ENCODE data around the gene ULK3.

The ULK3 gene

GRCh38 chr15:74831813-74832495 is 11.0 kb downstream of the ULK3 start:
- Histone ChIP-seq H3K27me3 (ENCODE audit: insufficient read depth, low read length) (peaks cover 35% of the 10 kb centered on the region), H3K4me3 (ENCODE audit: low read length) (no peak overlapping the region), H3K4me1 (ENCODE audit: insufficient read depth, low read length) (peaks cover 6% of the 10 kb centered on the region), H3K36me3 (ENCODE audit: insufficient read depth, low read length) (peaks cover 4% of the 10 kb centered on the region), H3K9me3 (ENCODE audit: low read length) (no peaks in the 10 kb centered on the region), H2AFZ (ENCODE audit: low read depth, low read length) (no peak overlapping the region)

GRCh38 chr15:74830868-74831267 is 12.1 kb downstream of the ULK3 start:
- peaks cover 6% of the 10 kb centered on the region for H3K4me1 ChIP-seq (ENCODE audit: insufficient read depth, low read length)
- no peaks in the 10 kb centered on the region for H3K9me3 ChIP-seq (ENCODE audit: low read length)
- no peak overlapping the region for H2AFZ ChIP-seq (ENCODE audit: low read depth, low read length)

GRCh38 chr15:74829991-74830390 is 13.0 kb downstream of the ULK3 start:
- no peaks in the 10 kb centered on the region for H3K36me3 ChIP-seq (ENCODE audit: insufficient read depth, low read length)
- no peaks in the 10 kb centered on the region for H3K9me3 ChIP-seq (ENCODE audit: low read length)
- H3K4me3 ChIP-seq (ENCODE audit: low read length) = no peak overlapping the region
- no peak overlapping the region for H2AFZ ChIP-seq (ENCODE audit: low read depth, low read length)
- peaks cover 53% of the 10 kb centered on the region for H3K27me3 ChIP-seq (ENCODE audit: insufficient read depth, low read length)
- peaks cover 6% of the 10 kb centered on the region for H3K4me1 ChIP-seq (ENCODE audit: insufficient read depth, low read length)

More at GRCh38 chr15:74830868-74831267, 12.1 kb downstream of the ULK3 start:
- peaks cover 3% of the 10 kb centered on the region for H3K36me3 ChIP-seq (ENCODE audit: insufficient read depth, low read length)
- no peak overlapping the region for H3K4me3 ChIP-seq (ENCODE audit: low read length)
- H3K27me3 ChIP-seq (ENCODE audit: insufficient read depth, low read length) = peaks cover 44% of the 10 kb centered on the region

GRCh38 chr15:74829486-74829885 is 13.5 kb downstream of the ULK3 start:
- H3K4me1 ChIP-seq (ENCODE audit: insufficient read depth, low read length) = peaks cover 6% of the 10 kb centered on the region
- no peaks in the 10 kb centered on the region for H3K36me3 ChIP-seq (ENCODE audit: insufficient read depth, low read length)
- H3K27me3 ChIP-seq (ENCODE audit: insufficient read depth, low read length) = peaks cover 58% of the 10 kb centered on the region
- H2AFZ ChIP-seq (ENCODE audit: low read depth, low read length) = no peak overlapping the region
- H3K4me3 ChIP-seq (ENCODE audit: low read length) = no peak overlapping the region
- no peaks in the 10 kb centered on the region for H3K9me3 ChIP-seq (ENCODE audit: low read length)

GRCh38 chr15:74828835-74829234 is 14.1 kb downstream of the ULK3 start:
- Histone ChIP-seq H3K4me3 (ENCODE audit: low read length) (no peak overlapping the region), H3K27me3 (ENCODE audit: insufficient read depth, low read length) (peaks cover 64% of the 10 kb centered on the region), H3K4me1 (ENCODE audit: insufficient read depth, low read length) (peaks cover 6% of the 10 kb centered on the region), H3K36me3 (ENCODE audit: insufficient read depth, low read length) (no peaks in the 10 kb centered on the region), H3K9me3 (ENCODE audit: low read length) (no peaks in the 10 kb centered on the region), H2AFZ (ENCODE audit: low read depth, low read length) (no peak overlapping the region)

- H3K36me3 ChIP-seq (ENCODE audit: insufficient read depth, low read length) = no peaks in the 10 kb centered on the region
- H3K9me3 ChIP-seq (ENCODE audit: low read length) = no peaks in the 10 kb centered on the region
- H3K4me1 ChIP-seq (ENCODE audit: insufficient read depth, low read length) = peaks cover 6% of the 10 kb centered on the region
- H3K4me3 ChIP-seq (ENCODE audit: low read length) = no peak overlapping the region
- H2AFZ ChIP-seq (ENCODE audit: low read depth, low read length) = no peak overlapping the region
- H3K27me3 ChIP-seq (ENCODE audit: insufficient read depth, low read length) = peaks cover 70% of the 10 kb centered on the region
These were observed 15.3 kb downstream of the ULK3 start for GRCh38 chr15:74827614-74828013.

- no peaks in the 10 kb centered on the region for H3K9me3 ChIP-seq (ENCODE audit: low read length)
- H3K4me3 ChIP-seq (ENCODE audit: low read length) = no peak overlapping the region
- H3K36me3 ChIP-seq (ENCODE audit: insufficient read depth, low read length) = no peaks in the 10 kb centered on the region
- peaks cover 75% of the 10 kb centered on the region for H3K27me3 ChIP-seq (ENCODE audit: insufficient read depth, low read length)
- no peak overlapping the region for H2AFZ ChIP-seq (ENCODE audit: low read depth, low read length)
- H3K4me1 ChIP-seq (ENCODE audit: insufficient read depth, low read length) = no peaks in the 10 kb centered on the region
These were observed 16.0 kb downstream of the ULK3 start for GRCh38 chr15:74826921-74827320.

GRCh38 chr15:74826364-74826819 is 16.6 kb downstream of the ULK3 start, which contains the start of gene CPLX3:
Gene CPLX3 (plus strand): TSS chr15:74826627. CDS start chr15:74826704, 77 bp downstream.
- Histone ChIP-seq H3K36me3 (ENCODE audit: insufficient read depth, low read length) (no peaks in the 10 kb centered on the region), H3K4me1 (ENCODE audit: insufficient read depth, low read length) (peaks cover 3% of the 10 kb centered on the region), H3K27me3 (ENCODE audit: insufficient read depth, low read length) (peaks cover 74% of the 10 kb centered on the region), H2AFZ (ENCODE audit: low read depth, low read length) (no peak within 1 kb of the TSS), H3K4me3 (ENCODE audit: low read length) (no peak within 1 kb of the TSS), H3K9me3 (ENCODE audit: low read length) (no peaks in the 10 kb centered on the region)

GRCh38 chr15:74825866-74826265 is 17.1 kb downstream of the ULK3 start:
- H3K36me3 ChIP-seq (ENCODE audit: insufficient read depth, low read length) = no peaks in the 10 kb centered on the region
- no peak overlapping the region for H3K4me3 ChIP-seq (ENCODE audit: low read length)
- H2AFZ ChIP-seq (ENCODE audit: low read depth, low read length) = no peak overlapping the region
- H3K4me1 ChIP-seq (ENCODE audit: insufficient read depth, low read length) = peaks cover 8% of the 10 kb centered on the region
- peaks cover 71% of the 10 kb centered on the region for H3K27me3 ChIP-seq (ENCODE audit: insufficient read depth, low read length)
- H3K9me3 ChIP-seq (ENCODE audit: low read length) = no peaks in the 10 kb centered on the region

- H3K9me3 ChIP-seq (ENCODE audit: low read length) = no peaks in the 10 kb centered on the region
- H2AFZ ChIP-seq (ENCODE audit: low read depth, low read length) = no peak overlapping the region
- peaks cover 12% of the 10 kb centered on the region for H3K4me1 ChIP-seq (ENCODE audit: insufficient read depth, low read length)
- H3K27me3 ChIP-seq (ENCODE audit: insufficient read depth, low read length) = peaks cover 62% of the 10 kb centered on the region
- H3K36me3 ChIP-seq (ENCODE audit: insufficient read depth, low read length) = no peaks in the 10 kb centered on the region
- no peak overlapping the region for H3K4me3 ChIP-seq (ENCODE audit: low read length)
These were observed 18.0 kb downstream of the ULK3 start for GRCh38 chr15:74824976-74825375.

- Histone ChIP-seq H3K4me3 (ENCODE audit: low read length) (no peak overlapping the region), H2AFZ (ENCODE audit: low read depth, low read length) (no peak overlapping the region), H3K4me1 (ENCODE audit: insufficient read depth, low read length) (peaks cover 12% of the 10 kb centered on the region), H3K36me3 (ENCODE audit: insufficient read depth, low read length) (no peaks in the 10 kb centered on the region), H3K27me3 (ENCODE audit: insufficient read depth, low read length) (peaks cover 59% of the 10 kb centered on the region), H3K9me3 (ENCODE audit: low read length) (no peaks in the 10 kb centered on the region)
These were observed 19.6 kb downstream of the ULK3 start for GRCh38 chr15:74823324-74823723.

- Histone ChIP-seq H3K9me3 (ENCODE audit: low read length) (no peaks in the 10 kb centered on the region), H3K27me3 (ENCODE audit: insufficient read depth, low read length) (peaks cover 48% of the 10 kb centered on the region)
These were observed 20.7 kb downstream of the ULK3 start for GRCh38 chr15:74822233-74822632.

GRCh38 chr15:74821790-74822158 is 21.2 kb downstream of the ULK3 start:
- Histone ChIP-seq H3K9me3 (ENCODE audit: low read length) (no peaks in the 10 kb centered on the region), H3K27me3 (ENCODE audit: insufficient read depth, low read length) (peaks cover 43% of the 10 kb centered on the region), H2AFZ (ENCODE audit: low read depth, low read length) (no peak overlapping the region), H3K4me3 (ENCODE audit: low read length) (no peak overlapping the region), H3K4me1 (ENCODE audit: insufficient read depth, low read length) (peaks cover 12% of the 10 kb centered on the region), H3K36me3 (ENCODE audit: insufficient read depth, low read length) (no peaks in the 10 kb centered on the region)

More at GRCh38 chr15:74822233-74822632, 20.7 kb downstream of the ULK3 start:
- no peaks in the 10 kb centered on the region for H3K36me3 ChIP-seq (ENCODE audit: insufficient read depth, low read length)
- no peak overlapping the region for H2AFZ ChIP-seq (ENCODE audit: low read depth, low read length)
- H3K4me1 ChIP-seq (ENCODE audit: insufficient read depth, low read length) = peaks cover 12% of the 10 kb centered on the region
- H3K4me3 ChIP-seq (ENCODE audit: low read length) = no peak overlapping the region
